ENCODE results near the gene NGF. TPM values are rescaled to one million over a fixed set of nuclear protein-coding genes. Genes with fewer than 3 reads are reported as not detected.
"Not testable (repeated sequence)": the region's sequence is repeated elsewhere in the genome, so short reads cannot be mapped to it uniquely, and the experiment has no call there.

Gene NGF
- total RNA-seq, 4 donors from 2014 or later: 0.78 TPM; not detected in 3

DNA sequence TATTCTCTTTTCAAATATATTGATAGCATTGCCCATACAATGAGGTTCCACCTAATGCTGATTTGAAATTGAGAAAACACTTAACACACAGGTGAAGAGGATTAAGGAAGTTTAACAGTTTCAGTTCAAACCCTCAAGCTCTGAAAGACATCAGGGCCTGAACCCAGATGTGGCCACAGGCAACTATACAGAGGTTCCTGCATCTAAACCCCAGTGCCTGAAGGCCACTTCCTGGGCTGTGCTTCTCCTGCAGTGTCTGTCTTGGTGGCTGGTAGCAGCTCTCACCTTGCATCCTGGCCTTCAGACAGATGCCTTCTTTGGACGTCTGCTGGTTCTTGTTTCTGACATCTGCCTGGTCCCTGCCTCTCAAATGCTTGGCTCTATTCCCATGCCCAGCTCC lies 25.1 kb upstream of the NGF start:
- H3K36me3 ChIP-seq: no peaks in the 10 kb centered on the region
- peak overlapping the region in 3 of 4 donors; percentile 21 to 36 (median 23) for H3K27ac ChIP-seq
- intact Hi-C loops (cut with DNase I; ENCODE audit: low total_unique reads): no loop called here
- no peaks in the 10 kb centered on the region for H3K9me3 ChIP-seq
- ATAC-seq (no peak), DNase-seq (no peak)
- no peak overlapping the region for H3K4me3 ChIP-seq
- in situ Hi-C loops (cut with MboI; ENCODE audit: low sequenced_read_pairs in 4 of 4): no loop called here
- H3K4me1 ChIP-seq: peaks cover 4 to 9% of the 10 kb centered on the region in 2 donors
- H3K27me3 ChIP-seq: no peaks in the 10 kb centered on the region
- TF ChIP-seq POLR2A (IDR thresholded peaks at IDR 0.05): no peak

DNA sequence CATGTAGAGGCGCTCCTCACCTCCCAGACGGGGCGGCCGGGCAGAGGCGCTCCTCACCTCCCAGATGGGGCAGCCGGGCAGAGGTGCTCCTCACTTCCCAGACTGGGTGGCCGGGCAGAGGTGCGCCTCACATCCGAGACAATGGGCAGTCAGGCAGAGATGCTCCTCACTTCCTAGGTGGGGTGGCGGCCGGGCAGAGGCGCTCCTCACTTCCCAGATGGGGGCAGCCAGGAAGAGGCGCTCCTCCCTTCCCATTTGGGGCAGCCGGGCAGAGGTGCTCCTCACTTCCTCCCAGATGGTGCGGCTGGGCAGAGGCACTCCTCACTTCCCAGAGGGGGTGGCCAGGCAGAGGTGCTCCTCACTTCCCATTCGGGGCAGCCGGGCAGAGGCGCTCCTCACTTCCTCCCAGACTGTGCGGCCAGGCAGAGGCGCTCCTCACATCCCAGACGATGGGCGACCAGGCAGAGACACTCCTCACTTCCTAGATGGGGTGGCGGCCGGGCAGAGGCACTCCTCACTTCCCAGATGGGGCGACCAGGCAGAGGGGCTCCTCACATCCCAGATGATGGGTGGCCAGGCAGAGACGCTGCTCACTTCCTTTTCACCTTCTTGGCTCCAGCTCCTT lies 22.6 kb upstream of the NGF start:
- intact Hi-C loops (cut with DNase I; ENCODE audit: low total_unique reads); H3K27me3 ChIP-seq; in situ Hi-C loops (cut with MboI; ENCODE audit: low sequenced_read_pairs in 4 of 4); H3K4me1 ChIP-seq; DNase-seq; ATAC-seq; H3K27ac ChIP-seq; H3K36me3 ChIP-seq; H3K9me3 ChIP-seq; H3K4me3 ChIP-seq: not testable (repeated sequence)

DNA sequence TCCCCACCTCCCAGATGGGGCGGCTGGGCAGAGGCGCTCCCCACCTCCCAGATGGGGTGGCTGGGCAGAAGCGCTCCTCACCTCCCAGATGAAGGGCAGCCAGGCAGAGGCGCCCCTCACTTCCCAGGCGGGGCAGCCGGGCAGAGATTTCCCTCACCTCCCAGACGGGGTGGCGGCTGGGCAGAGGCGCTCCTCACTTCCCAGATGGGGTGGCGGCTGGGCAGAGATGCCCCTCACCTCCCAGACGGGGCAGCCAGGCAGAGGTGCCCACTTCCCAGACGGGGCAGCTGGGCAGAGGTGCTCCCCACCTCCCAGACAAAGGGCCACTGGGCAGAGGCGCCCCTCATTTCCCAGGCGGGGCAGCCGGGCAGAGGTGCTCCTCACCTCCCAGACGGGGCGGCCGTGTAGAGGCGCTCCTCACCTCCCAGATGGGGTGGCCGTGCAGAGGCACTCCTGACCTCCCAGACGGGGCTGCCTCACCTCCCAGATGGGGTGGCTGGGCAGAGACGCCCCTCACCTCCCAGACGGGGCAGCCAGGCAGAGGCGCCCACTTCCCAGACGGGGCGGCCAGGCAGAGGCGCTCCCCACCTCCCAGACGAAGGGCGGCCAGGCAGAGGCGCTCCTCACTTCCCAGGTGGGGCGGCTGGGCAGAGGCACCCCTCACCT lies 21.9 kb upstream of the NGF start:
- H3K27me3 ChIP-seq; H3K9me3 ChIP-seq; DNase-seq; ATAC-seq; in situ Hi-C loops (cut with MboI; ENCODE audit: low sequenced_read_pairs in 4 of 4); H3K36me3 ChIP-seq; H3K27ac ChIP-seq; H3K4me3 ChIP-seq; H3K4me1 ChIP-seq; intact Hi-C loops (cut with DNase I; ENCODE audit: low total_unique reads): not testable (repeated sequence)

DNA sequence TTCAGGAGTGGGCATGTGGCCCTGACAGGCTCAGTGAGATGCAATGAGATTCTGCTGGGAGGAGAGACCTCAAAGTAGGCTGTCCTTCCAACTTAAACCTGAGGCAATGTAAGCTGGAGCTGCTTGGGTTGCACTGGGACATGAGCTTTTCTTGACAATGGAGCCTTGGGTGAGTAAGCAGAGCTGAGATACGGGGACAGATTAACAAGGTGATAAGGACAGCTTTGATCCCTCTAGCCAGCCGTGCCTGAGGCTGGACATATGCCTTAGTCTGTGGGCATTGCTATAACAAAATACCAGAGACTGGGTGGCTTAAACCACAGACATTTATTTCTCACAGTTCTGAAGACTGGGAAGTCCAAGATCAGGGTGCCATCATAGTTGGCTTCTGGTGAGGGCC lies 18.3 kb upstream of the NGF start:
- no peak for ATAC-seq
- DNase-seq: no peak
- H3K36me3 ChIP-seq: no peaks in the 10 kb centered on the region
- no peaks in the 10 kb centered on the region for H3K27me3 ChIP-seq
- no peak overlapping the region for H3K27ac ChIP-seq
- no peaks in the 10 kb centered on the region for H3K9me3 ChIP-seq
- TF ChIP-seq, protein P1, sequence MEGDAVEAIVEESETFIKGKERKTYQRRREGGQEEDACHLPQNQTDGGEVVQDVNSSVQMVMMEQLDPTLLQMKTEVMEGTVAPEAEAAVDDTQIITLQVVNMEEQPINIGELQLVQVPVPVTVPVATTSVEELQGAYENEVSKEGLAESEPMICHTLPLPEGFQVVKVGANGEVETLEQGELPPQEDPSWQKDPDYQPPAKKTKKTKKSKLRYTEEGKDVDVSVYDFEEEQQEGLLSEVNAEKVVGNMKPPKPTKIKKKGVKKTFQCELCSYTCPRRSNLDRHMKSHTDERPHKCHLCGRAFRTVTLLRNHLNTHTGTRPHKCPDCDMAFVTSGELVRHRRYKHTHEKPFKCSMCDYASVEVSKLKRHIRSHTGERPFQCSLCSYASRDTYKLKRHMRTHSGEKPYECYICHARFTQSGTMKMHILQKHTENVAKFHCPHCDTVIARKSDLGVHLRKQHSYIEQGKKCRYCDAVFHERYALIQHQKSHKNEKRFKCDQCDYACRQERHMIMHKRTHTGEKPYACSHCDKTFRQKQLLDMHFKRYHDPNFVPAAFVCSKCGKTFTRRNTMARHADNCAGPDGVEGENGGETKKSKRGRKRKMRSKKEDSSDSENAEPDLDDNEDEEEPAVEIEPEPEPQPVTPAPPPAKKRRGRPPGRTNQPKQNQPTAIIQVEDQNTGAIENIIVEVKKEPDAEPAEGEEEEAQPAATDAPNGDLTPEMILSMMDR (IDR thresholded peaks at IDR 0.05 in 4 of 5, conservative IDR thresholded peaks at IDR 0.05 in 1 of 5): no peak
- no peak for TF ChIP-seq POLR2A (IDR thresholded peaks at IDR 0.05)
- no peaks in the 10 kb centered on the region for H3K4me1 ChIP-seq
- intact Hi-C loops (cut with DNase I; ENCODE audit: low total_unique reads) (no loop called here), in situ Hi-C loops (cut with MboI; ENCODE audit: low sequenced_read_pairs in 4 of 4) (no loop called here)
- H3K4me3 ChIP-seq: no peak overlapping the region

DNA sequence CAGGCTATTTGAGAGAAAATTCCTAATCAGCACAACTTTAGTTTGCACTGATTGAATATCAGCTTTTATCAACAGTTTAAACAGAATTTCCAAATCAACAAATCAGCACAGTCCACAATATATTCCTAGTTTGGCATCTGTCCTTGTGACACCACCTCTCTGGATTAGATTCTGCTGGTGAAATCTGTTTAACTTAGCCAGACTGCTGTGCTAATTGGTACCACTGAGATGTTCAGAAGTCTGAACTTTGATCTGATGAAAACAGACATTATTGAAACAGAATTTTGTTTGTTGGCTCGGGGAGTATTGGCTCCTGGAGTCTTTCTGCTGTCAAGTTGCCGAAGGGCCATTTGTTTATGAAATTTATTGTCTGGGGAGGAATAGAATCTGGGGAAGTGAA lies 17.0 kb upstream of the NGF start:
- Histone ChIP-seq H3K27me3 (no peaks in the 10 kb centered on the region), H3K4me1 (no peaks in the 10 kb centered on the region), H3K9me3 (no peaks in the 10 kb centered on the region), H3K4me3 (no peak overlapping the region), H3K27ac (no peak overlapping the region), H3K36me3 (no peaks in the 10 kb centered on the region)
- DNase-seq (no peak), ATAC-seq (no peak)
- in situ Hi-C loops (cut with MboI; ENCODE audit: low sequenced_read_pairs in 4 of 4) (no loop called here), intact Hi-C loops (cut with DNase I; ENCODE audit: low total_unique reads) (no loop called here)
- TF ChIP-seq POLR2A (IDR thresholded peaks at IDR 0.05): no peak
- TF ChIP-seq, protein P1 (IDR thresholded peaks at IDR 0.05 in 4 of 5, conservative IDR thresholded peaks at IDR 0.05 in 1 of 5): no peak

DNA sequence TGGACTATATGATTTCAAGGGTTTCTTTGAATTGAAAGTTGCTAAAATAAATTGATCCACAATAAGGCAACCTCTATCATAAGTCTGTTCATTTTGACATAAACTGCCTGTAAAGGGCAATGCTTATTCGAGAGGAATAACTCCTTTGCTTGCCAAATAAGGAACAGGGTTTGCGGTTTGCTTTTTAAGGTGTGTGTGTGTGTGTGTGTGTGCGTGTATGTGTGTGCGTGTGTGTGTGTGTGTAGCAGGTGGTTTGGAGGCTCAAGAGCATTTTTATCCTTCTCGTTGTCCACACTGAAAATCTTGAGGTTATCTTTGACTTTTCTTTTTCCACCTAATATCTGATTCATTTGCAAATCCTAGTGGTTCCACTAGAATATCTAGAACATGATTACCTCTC lies 13.1 kb upstream of the NGF start:
- no peak for DNase-seq
- no peak overlapping the region for H3K4me3 ChIP-seq
- TF ChIP-seq POLR2A (IDR thresholded peaks at IDR 0.05): no peak
- TF ChIP-seq, protein P1 (IDR thresholded peaks at IDR 0.05 in 4 of 5, conservative IDR thresholded peaks at IDR 0.05 in 1 of 5): no peak
- ATAC-seq: no peak
- no peaks in the 10 kb centered on the region for H3K27me3 ChIP-seq
- H3K27ac ChIP-seq: no peak overlapping the region
- in situ Hi-C loops (cut with MboI; ENCODE audit: low sequenced_read_pairs in 4 of 4): no loop called here
- no peaks in the 10 kb centered on the region for H3K4me1 ChIP-seq
- H3K9me3 ChIP-seq: no peaks in the 10 kb centered on the region
- H3K36me3 ChIP-seq: no peaks in the 10 kb centered on the region
- intact Hi-C loops (cut with DNase I; ENCODE audit: low total_unique reads): no loop called here

Data from gastrocnemius medialis (tissue), 4 donors.